ENCODE data around the gene CELF1.
"Not testable (repeated sequence)": the region's sequence is repeated elsewhere in the genome, so short reads cannot be mapped to it uniquely, and the experiment has no call there.

The CELF1 gene

DNA sequence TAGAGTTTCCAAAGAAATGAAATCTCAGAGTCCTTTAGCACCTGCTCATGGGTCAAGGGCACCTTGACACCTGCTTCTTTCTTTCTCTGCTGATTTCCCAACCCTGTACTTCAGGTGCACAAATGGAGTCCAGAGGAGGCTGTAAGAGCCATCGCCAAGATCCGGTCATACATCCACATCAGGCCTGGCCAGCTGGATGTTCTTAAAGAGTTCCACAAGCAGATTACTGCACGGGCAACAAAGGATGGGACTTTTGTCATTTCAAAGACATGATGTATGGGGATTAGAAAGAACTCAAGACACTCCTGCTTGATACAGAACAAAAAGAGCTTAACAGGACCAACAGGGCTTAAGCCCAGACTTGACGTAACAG, 18.4 kb upstream of the CELF1 start:
- H3K4me1 ChIP-seq, result peaks cover 8 to 26% (median 11%) of the 10 kb centered on the region in 10 experiments; a peak in 19 of 20 replicates
- H3K4me3 ChIP-seq, result no peak overlapping the region
- peaks cover 21 to 56% (median 44%) of the 10 kb centered on the region in 11 experiments; a peak in 19 of 22 replicates for H4K20me1 ChIP-seq
- TF ChIP-seq Cebpa-rat (IDR thresholded peaks at IDR 0.05), result no peak
- no peaks in the 10 kb centered on the region for H3K27me3 ChIP-seq
- H3K9me3 ChIP-seq (replicated peaks in 1 of 11), result no peaks in the 10 kb centered on the region
- no peak overlapping the region for H3K9ac ChIP-seq
- no peak overlapping the region for H3K27ac ChIP-seq
- H3K36me3 ChIP-seq, result peaks cover 74 to 91% (median 83%) of the 10 kb centered on the region in 11 experiments
- H3K4me2 ChIP-seq, result no peak overlapping the region

DNA sequence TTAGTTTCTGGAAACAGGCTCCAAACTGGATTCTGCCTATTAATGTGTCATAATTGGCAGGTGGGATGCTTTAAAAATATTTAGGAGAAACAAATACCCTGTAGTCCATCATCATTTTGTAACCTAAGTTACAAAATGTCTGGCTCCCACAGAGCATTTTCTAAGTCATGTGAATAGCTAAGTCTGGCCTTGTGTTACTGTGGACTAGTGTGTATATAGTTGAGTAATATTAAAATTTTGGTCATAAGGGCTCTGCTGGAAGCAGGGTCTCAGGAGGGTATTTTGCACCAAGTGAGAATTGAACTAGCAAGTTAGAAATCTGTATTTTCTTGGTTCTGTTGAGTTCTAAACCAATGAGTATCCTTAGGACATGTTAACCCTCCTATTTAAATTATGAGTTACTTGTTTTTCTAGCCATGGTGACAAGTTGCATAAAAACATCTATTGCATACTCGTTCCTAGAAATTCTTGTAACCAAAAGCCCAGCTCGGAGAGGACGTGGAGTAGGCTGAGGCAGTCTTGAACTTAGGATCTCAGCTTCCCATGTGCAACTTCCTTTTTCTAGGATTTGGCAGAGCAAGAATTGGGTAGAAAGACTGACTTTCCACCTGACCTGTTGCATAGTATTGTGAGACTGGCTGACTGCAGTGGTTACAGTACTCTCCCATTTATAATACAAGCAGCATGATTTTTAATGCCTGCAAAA, 17.9 kb upstream of the CELF1 start:
- Histone ChIP-seq H3K9me3 (replicated peaks in 1 of 11) (no peaks in the 10 kb centered on the region), H3K4me1 (peaks cover 10 to 27% (median 14%) of the 10 kb centered on the region in 10 experiments; a peak in 19 of 20 replicates), H4K20me1 (peaks cover 21 to 56% (median 44%) of the 10 kb centered on the region in 11 experiments; a peak in 19 of 22 replicates), H3K4me3 (no peak overlapping the region), H3K9ac (no peak overlapping the region), H3K27me3 (no peaks in the 10 kb centered on the region), H3K27ac (no peak overlapping the region), H3K4me2 (0 out of 22 replicates have a peak overlapping the region, but pooled peaks of 1 of the 11 experiments have one; percentile 12), H3K36me3 (peaks cover 70 to 85% (median 77%) of the 10 kb centered on the region in 11 experiments)
- TF ChIP-seq Cebpa-rat (IDR thresholded peaks at IDR 0.05), result no peak

DNA sequence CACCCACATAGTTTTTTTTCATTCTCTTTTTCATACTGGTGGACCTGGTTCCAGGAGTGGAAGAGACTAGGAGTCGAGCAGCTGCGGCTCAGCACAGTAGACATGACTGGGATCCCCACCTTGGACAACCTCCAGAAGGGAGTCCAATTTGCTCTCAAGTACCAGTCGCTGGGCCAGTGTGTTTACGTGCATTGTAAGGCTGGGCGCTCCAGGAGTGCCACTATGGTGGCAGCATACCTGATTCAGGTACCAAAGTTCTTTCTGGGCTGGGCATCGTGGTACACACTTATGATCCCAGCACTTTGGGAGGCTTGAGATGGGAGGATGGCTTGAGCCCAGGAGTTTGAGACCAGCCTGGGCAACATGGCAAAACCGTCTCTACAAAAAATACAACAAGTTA, 16.7 kb upstream of the CELF1 start:
- Histone ChIP-seq H3K9me3 (replicated peaks in 1 of 11) (no peaks in the 10 kb centered on the region), H3K27me3 (no peaks in the 10 kb centered on the region), H4K20me1 (peaks cover 21 to 53% (median 44%) of the 10 kb centered on the region in 11 experiments; a peak in 19 of 22 replicates), H3K9ac (no peak overlapping the region), H3K4me3 (no peak overlapping the region), H3K4me1 (peaks cover 17 to 31% (median 20%) of the 10 kb centered on the region in 10 experiments), H3K27ac (no peak overlapping the region), H3K36me3 (peaks cover 59 to 74% (median 67%) of the 10 kb centered on the region in 11 experiments), H3K4me2 (no peak overlapping the region)
- TF ChIP-seq Cebpa-rat (IDR thresholded peaks at IDR 0.05), result no peak

DNA sequence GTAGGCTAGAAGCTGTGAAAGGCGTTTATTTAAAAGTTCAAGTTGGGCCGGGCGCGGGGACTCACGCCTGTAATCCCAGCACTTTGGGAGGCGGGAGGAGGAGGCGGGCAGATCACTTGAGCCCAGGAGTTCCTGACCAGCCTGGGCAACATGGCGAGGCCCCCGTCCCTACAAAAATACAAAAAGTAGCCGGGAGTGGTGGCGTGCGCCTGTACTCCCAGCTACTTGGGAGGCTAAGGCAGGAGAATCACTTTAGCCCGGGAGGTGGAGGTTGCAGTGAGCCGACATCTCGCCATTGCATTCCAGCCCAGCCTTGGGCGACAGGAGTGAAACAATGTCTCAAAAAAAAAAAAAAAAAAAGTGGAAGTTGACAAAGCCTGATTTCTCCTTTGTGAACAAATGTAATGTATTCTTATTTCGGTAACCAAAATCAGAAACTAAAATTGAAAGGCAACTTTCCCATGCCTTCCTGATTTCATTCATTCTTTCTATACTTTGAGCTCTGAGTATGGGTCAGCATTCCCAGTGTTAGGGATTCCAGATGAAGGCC, 13.3 kb upstream of the CELF1 start:
- H3K4me3 ChIP-seq, result peak overlapping the region; percentile 80 to 99 (median 94)
- no peak for TF ChIP-seq Cebpa-rat (IDR thresholded peaks at IDR 0.05)
- H3K4me2 ChIP-seq, result peak overlapping the region; percentile 91 to 100 (median 99)
- H3K9me3 ChIP-seq (replicated peaks in 1 of 11), result no peaks in the 10 kb centered on the region
- peaks cover 7 to 26% (median 17%) of the 10 kb centered on the region in 11 experiments; a peak in 19 of 22 replicates for H4K20me1 ChIP-seq
- H3K9ac ChIP-seq, result peak overlapping the region; percentile 92 to 98 (median 96)
- peaks cover 22 to 35% (median 26%) of the 10 kb centered on the region in 10 experiments for H3K4me1 ChIP-seq
- peaks cover 25 to 39% (median 33%) of the 10 kb centered on the region in 11 experiments for H3K36me3 ChIP-seq
- H3K27me3 ChIP-seq, result no peaks in the 10 kb centered on the region
- peak overlapping the region; percentile 88 to 96 (median 92) for H3K27ac ChIP-seq

DNA sequence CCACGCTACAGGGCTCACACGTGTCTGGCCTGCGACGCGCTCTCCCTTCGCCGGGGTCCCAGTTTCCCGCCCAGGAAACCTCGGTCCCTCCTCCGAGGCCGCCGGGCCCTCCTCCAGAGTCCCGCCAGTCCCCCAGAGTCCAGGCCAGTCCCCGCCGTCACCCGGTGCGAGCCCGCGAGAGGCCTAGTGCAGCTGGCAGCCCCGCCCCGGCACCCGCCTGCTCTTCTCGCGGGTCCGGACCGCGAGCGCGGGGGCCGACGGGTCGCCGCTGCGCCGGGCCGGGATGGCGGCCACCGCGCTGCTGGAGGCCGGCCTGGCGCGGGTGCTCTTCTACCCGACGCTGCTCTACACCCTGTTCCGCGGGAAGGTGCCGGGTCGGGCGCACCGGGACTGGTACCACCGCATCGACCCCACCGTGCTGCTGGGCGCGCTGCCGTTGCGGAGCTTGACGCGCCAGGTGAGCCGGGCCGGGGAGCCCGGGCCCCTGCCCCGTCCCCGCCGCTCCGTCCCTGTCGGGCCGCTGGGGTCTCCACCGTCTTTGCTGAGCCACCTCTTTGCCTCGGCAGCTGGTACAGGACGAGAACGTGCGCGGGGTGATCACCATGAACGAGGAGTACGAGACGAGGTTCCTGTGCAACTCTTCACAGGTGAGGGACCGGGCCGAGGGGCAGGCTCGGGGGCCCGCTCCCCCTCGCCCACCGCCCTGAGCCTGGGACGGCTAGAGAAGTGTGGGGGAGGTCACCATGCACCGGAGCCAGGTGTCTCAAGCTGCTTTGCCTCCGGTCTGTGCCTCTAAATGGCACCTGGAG, 12.6 kb upstream of the CELF1 start, which contains the start of gene PTPMT1:
Gene PTPMT1 (plus strand): TSS at position 260 of the 809 bp plus-strand sequence. CDS start 24 bp downstream, at position 284.
- H3K9ac ChIP-seq, result peak within 1 kb of the TSS; percentile 92 to 98 (median 96)
- H3K27ac ChIP-seq, result peak within 1 kb of the TSS; percentile 88 to 96 (median 92)
- no peaks in the 10 kb centered on the region for H3K9me3 ChIP-seq (replicated peaks in 1 of 11)
- no peaks in the 10 kb centered on the region for H3K27me3 ChIP-seq
- no peak for TF ChIP-seq Cebpa-rat (IDR thresholded peaks at IDR 0.05)
- peaks cover 6 to 20% (median 11%) of the 10 kb centered on the region in 11 experiments; a peak in 15 of 22 replicates for H4K20me1 ChIP-seq
- H3K4me1 ChIP-seq, result peaks cover 22 to 33% (median 26%) of the 10 kb centered on the region in 10 experiments
- H3K4me2 ChIP-seq, result peak within 1 kb of the TSS; percentile 91 to 100 (median 99)
- H3K36me3 ChIP-seq, result peaks cover 18 to 33% (median 26%) of the 10 kb centered on the region in 11 experiments; a peak in 21 of 22 replicates
- H3K4me3 ChIP-seq, result peak within 1 kb of the TSS; percentile 80 to 99 (median 94)

DNA sequence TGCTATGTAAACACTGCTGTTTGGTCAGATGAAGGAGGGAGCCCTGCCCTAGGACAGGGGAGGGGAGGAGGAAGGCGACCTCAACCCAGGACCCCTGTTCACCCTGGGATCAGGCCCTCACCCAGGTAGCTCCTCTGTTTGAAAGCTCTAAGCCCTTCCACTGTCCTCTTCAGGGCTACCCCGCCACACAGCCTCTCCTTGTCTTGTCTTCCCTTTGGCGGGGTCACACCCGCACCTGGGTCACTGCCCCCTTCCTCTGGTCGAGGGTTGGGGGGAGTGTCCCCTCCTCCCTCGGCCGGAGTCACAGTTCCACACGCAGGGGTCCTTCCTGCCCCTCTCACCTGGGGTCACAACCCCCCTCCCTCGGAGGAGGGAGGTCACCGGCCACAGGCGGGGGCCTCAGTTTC, 12.0 kb upstream of the CELF1 start:
- Histone ChIP-seq H3K9me3 (replicated peaks in 1 of 11) (no peaks in the 10 kb centered on the region), H3K9ac (peak overlapping the region; percentile 92 to 98 (median 96)), H3K4me1 (peaks cover 22 to 39% (median 30%) of the 10 kb centered on the region in 10 experiments), H3K27me3 (no peaks in the 10 kb centered on the region), H3K27ac (peak overlapping the region; percentile 88 to 96 (median 92)), H3K36me3 (peaks cover 12 to 26% (median 20%) of the 10 kb centered on the region in 11 experiments; a peak in 21 of 22 replicates), H4K20me1 (peaks cover under 1 to 14% (median 5%) of the 10 kb centered on the region in 11 experiments; a peak in 10 of 22 replicates), H3K4me2 (peak overlapping the region; percentile 91 to 100 (median 99)), H3K4me3 (peak overlapping the region; percentile 80 to 99 (median 94))
- TF ChIP-seq Cebpa-rat (IDR thresholded peaks at IDR 0.05), result no peak

DNA sequence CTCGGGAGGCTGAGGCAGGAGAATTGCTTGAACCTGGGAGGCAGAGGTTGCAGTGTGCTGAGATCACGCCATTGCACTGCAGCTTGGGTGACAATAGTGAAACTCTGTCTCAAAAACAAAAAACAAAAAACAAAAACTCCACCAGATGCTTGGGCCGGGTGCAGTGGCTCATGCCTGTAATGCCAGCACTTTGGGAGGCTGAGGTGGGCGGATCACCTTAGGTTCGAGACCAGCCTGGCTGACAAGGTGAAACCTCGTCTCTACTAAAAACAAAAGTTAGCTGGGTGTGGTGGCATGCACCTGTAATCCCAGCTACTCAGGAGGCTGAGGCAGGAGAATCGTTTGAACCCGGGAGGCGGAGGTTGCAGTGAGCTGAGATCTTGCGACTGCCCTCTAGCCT, 11.4 kb upstream of the CELF1 start:
- H3K4me2 ChIP-seq, result peak overlapping the region; percentile 91 to 100 (median 99)
- not testable (repeated sequence) for H3K27me3 ChIP-seq; H4K20me1 ChIP-seq; H3K9me3 ChIP-seq (replicated peaks in 1 of 11)
- peaks cover 22 to 41% (median 30%) of the 10 kb centered on the region in 10 experiments for H3K4me1 ChIP-seq
- H3K4me3 ChIP-seq, result peak overlapping the region; percentile 80 to 99 (median 94); a peak in 16 of 20 replicates
- H3K9ac ChIP-seq, result peak overlapping the region in 10 of 11 experiments; percentile 92 to 98 (median 96); a peak in 19 of 22 replicates
- H3K27ac ChIP-seq, result peak overlapping the region in 6 of 11 experiments; percentile 92 to 96 (median 92); a peak in 9 of 22 replicates
- H3K36me3 ChIP-seq, result peaks cover 6 to 21% (median 14%) of the 10 kb centered on the region in 11 experiments; a peak in 21 of 22 replicates

DNA sequence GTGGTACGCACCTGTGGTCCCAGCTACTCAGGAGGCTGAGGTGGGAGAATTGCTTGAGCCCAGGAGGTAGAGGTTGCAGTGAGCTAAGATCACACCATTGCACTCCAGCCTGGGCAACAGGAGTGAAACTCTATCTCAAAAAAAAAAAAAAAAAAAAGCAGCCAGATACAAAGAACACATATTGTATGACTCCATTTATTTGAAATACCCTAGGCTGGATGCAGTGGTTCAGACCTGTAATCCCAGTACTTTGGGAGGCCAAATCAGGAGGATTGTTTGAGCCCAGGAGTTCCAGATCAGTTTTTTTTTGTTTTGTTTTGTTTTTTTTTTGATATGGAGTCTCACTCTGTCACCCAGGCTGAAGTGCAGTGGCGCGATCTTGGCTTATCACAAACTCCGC, 9.5 kb upstream of the CELF1 start:
- H3K9me3 ChIP-seq (replicated peaks in 1 of 11); H3K27me3 ChIP-seq; H4K20me1 ChIP-seq; H3K4me2 ChIP-seq; H3K9ac ChIP-seq; H3K27ac ChIP-seq; H3K36me3 ChIP-seq; H3K4me3 ChIP-seq: not testable (repeated sequence)
- H3K4me1 ChIP-seq, result peaks cover 22 to 37% (median 29%) of the 10 kb centered on the region in 10 experiments

All from BLaER1 treated with 17β-estradiol and CSF1 and Interleukin-3, amounts not matched to agents 10 nM and 100 nM (cell line).